Hepatocyte (in vitro differentiated cells): ENCODE measurements around the gene STXBP4. TPM values are rescaled to one million over a fixed set of nuclear protein-coding genes. Genes with fewer than 3 reads are reported as not detected.

Experiments
- DNase-seq: peaks from one replicate; pipeline ENCODE4 v3.0.0-alpha.2; 2016; ENCODE audit warnings: low spot score
- H2AFZ ChIP-seq: fragments of 200-600 bp; sonication (generic); 2 replicates; pipeline ENCODE4 v1.6.0; 2016; ENCODE audit warnings: antibody characterized with exemption, mild to moderate bottlenecking
- H3K27ac ChIP-seq: fragments of 200-600 bp; sonication (generic); 2 replicates; pipeline ENCODE4 v1.5.1; 2016; ENCODE audit warnings: mild to moderate bottlenecking
- H3K27me3 ChIP-seq: fragments of 200-600 bp; sonication (generic); 2 replicates; pipeline ENCODE4 v1.6.1; 2016
- H3K36me3 ChIP-seq: fragments of 200-600 bp; sonication (generic); replicated peaks from 2 replicates; pipeline ENCODE4 v1.5.1; 2016; ENCODE audit warnings: low read depth; ENCODE audit not compliant: insufficient read depth
- H3K4me1 ChIP-seq: fragments of 200-600 bp; sonication (generic); 2 replicates; pipeline ENCODE4 v1.5.1; 2016; ENCODE audit warnings: mild to moderate bottlenecking, moderate library complexity; ENCODE audit not compliant: insufficient read depth
- H3K4me2 ChIP-seq: fragments of 200-600 bp; sonication (generic); 2 replicates; pipeline ENCODE4 v1.6.0; 2016
- H3K4me3 ChIP-seq: fragments of 200-600 bp; sonication (generic); 2 replicates; pipeline ENCODE4 v1.5.1; 2016; ENCODE audit warnings: mild to moderate bottlenecking
- H3K79me2 ChIP-seq: fragments of 200-600 bp; sonication (generic); 2 replicates; pipeline ENCODE4 v1.6.0; 2017; ENCODE audit warnings: mild to moderate bottlenecking
- H3K9me2 ChIP-seq: fragments of 200-600 bp; sonication (generic); replicated peaks from 2 replicates; pipeline ENCODE4 v1.6.0; 2017; ENCODE audit warnings: mild to moderate bottlenecking; ENCODE audit not compliant: insufficient read depth
- H3K9me3 ChIP-seq: fragments of 200-600 bp; sonication (generic); 2 replicates; pipeline ENCODE4 v1.5.1; 2016; ENCODE audit warnings: low read depth, mild to moderate bottlenecking
- H4K20me1 ChIP-seq: fragments of 200-600 bp; sonication (generic); 2 replicates; pipeline ENCODE4 v1.6.0; 2016; ENCODE audit warnings: mild to moderate bottlenecking; ENCODE audit not compliant: insufficient read depth, poor library complexity, severe bottlenecking
- EZH2 ChIP-seq: fragments of 200-600 bp; sonication (generic); IDR thresholded peaks from 2 replicates; pipeline ENCODE4 v1.6.1; 2016; ENCODE audit warnings: antibody characterized with exemption, mild to moderate bottlenecking, borderline replicate concordance
- EZH2phosphoT487 ChIP-seq: fragments of 200-600 bp; sonication (generic); IDR thresholded peaks from one replicate; pipeline ENCODE4 v1.6.1; 2018; ENCODE audit warnings: antibody characterized with exemption, mild to moderate bottlenecking, low read depth, moderate library complexity; ENCODE audit not compliant: unreplicated experiment, severe bottlenecking
- WGBS: methylation state at CpG from one replicate; pipeline ENCODE4 v1.1.6; 2016; ENCODE audit warnings: low lambda C conversion rate; ENCODE audit errors: missing lambda C conversion rate; 5-methylcytosine and 5-hydroxymethylcytosine counted together
- polyA plus RNA-seq: library from polyadenylated mRNA; unstranded; fragments of >200 nt; fragmentation: Nextera tagmentation; extraction: Ambion mirVana; gene quantifications from 2 replicates; pipeline ENCODE4 v1.2.1, GENCODE V29; 2016
- total RNA-seq: library from RNA; depleted of rRNA; stranded (reverse); fragments of >200 nt; gene quantifications from 2 replicates; pipeline ENCODE4 v1.2.3, GENCODE V29; 2014
- TF ChIP-seq, protein P1 (sequence below): fragments of 200-600 bp; sonication (generic); IDR thresholded peaks from 2 replicates; pipeline ENCODE4 v1.5.1; 2016; ENCODE audit warnings: antibody characterized with exemption, mild to moderate bottlenecking; ENCODE audit not compliant: poor library complexity

Gene STXBP4, protein sequence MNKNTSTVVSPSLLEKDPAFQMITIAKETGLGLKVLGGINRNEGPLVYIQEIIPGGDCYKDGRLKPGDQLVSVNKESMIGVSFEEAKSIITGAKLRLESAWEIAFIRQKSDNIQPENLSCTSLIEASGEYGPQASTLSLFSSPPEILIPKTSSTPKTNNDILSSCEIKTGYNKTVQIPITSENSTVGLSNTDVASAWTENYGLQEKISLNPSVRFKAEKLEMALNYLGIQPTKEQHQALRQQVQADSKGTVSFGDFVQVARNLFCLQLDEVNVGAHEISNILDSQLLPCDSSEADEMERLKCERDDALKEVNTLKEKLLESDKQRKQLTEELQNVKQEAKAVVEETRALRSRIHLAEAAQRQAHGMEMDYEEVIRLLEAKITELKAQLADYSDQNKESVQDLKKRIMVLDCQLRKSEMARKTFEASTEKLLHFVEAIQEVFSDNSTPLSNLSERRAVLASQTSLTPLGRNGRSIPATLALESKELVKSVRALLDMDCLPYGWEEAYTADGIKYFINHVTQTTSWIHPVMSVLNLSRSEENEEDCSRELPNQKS
- total RNA-seq (42.7 and 50.1 TPM in 2 replicates), polyA plus RNA-seq (9.0 and 15.5 TPM in 2 replicates)

DNA sequence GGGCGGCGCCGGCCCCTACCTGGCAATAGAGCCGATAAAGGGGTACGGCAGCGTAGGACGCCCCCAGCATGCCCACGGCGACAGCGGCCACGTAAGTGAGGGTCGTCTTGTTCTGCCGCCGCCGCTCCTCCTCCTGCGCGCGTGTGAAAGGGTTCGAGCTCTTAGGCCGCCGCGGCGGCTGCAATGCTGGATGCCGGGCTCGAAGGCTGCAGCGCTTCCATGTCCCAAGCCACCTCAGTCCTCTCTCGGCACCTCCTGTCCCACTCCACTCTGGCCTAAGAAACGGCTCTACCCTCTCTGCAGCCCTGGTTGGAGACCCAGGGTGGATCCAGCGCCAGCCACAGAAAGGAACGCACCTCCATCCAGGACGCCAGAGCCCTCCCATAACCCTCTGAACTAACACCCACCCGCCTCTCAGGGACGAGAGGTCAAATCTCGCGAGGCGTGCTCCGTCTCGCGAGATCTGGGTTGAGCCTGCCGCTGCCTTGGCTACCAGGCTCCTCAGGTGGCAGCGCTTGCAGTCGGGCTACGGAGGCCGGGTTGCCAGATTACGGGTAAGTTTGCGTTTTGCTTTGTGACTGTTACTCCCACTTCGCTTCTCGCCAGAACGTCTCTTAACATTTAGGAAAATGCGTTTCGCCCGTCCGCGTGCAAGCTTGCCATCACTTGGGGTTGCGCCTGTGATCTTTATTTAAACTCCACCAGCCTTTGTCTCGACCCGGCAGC, at the start of gene STXBP4, which contains the start of gene COX11:
STXBP4 (plus strand) TSS at position 504 of the 726 bp plus-strand sequence. CDS start 17,455 bp downstream, outside the sequence.
COX11 (minus strand) TSS at position 393 of the 726 bp plus-strand sequence; CDS start at position 385, 8 bp downstream.
- peak within 1 kb of the TSS; percentile 78 for H3K27ac ChIP-seq
- peak; percentile 97 for DNase-seq
- no peaks in the 10 kb centered on the region for H3K9me3 ChIP-seq
- WGBS: 2% methylated on average over 57 of the region's 57 CpGs
- peak within 1 kb of the TSS; percentile 85 for H2AFZ ChIP-seq
- H3K36me3 ChIP-seq: no peaks in the 10 kb centered on the region
- no peaks in the 10 kb centered on the region for H3K9me2 ChIP-seq
- no peaks in the 10 kb centered on the region for H3K27me3 ChIP-seq
- H4K20me1 ChIP-seq: peaks cover 11% of the 10 kb centered on the region
- H3K79me2 ChIP-seq: peaks cover 76% of the 10 kb centered on the region
- no peak for TF ChIP-seq EZH2
- TF ChIP-seq, protein P1, sequence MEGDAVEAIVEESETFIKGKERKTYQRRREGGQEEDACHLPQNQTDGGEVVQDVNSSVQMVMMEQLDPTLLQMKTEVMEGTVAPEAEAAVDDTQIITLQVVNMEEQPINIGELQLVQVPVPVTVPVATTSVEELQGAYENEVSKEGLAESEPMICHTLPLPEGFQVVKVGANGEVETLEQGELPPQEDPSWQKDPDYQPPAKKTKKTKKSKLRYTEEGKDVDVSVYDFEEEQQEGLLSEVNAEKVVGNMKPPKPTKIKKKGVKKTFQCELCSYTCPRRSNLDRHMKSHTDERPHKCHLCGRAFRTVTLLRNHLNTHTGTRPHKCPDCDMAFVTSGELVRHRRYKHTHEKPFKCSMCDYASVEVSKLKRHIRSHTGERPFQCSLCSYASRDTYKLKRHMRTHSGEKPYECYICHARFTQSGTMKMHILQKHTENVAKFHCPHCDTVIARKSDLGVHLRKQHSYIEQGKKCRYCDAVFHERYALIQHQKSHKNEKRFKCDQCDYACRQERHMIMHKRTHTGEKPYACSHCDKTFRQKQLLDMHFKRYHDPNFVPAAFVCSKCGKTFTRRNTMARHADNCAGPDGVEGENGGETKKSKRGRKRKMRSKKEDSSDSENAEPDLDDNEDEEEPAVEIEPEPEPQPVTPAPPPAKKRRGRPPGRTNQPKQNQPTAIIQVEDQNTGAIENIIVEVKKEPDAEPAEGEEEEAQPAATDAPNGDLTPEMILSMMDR: peak; percentile 49
- H3K4me2 ChIP-seq: peak within 1 kb of the TSS; percentile 94
- peak within 1 kb of the TSS; percentile 65 for H3K4me3 ChIP-seq
- H3K4me1 ChIP-seq: peaks cover 33% of the 10 kb centered on the region

DNA sequence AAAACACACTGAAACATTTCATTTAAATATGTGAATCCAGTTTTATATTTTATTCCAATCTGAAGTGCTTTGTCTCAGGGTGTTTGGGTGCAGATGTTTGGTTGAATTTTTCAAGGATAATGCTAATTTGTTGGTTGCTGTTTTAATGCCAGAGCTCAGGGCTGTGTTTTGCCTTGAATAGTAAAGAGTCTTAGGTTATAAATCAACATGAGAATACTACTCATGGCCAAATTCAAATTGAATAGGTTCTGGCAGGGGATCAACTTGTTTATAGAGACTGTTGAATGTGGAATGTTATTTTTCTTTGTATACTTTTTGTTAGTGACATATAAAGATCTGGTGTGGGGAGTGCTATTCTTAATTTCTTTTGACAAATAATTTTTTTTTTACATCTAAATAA, 49.1 kb upstream of the STXBP4 start:
- H3K4me2 ChIP-seq: no peak overlapping the region
- H3K9me2 ChIP-seq: no peaks in the 10 kb centered on the region
- TF ChIP-seq EZH2phosphoT487 (no peak), EZH2 (no peak)
- TF ChIP-seq, protein P1: no peak
- H3K27me3 ChIP-seq: no peaks in the 10 kb centered on the region
- H3K79me2 ChIP-seq: no peaks in the 10 kb centered on the region
- no peaks in the 10 kb centered on the region for H3K4me1 ChIP-seq
- no peak for DNase-seq
- no peak overlapping the region for H2AFZ ChIP-seq
- H3K9me3 ChIP-seq: no peaks in the 10 kb centered on the region
- H3K4me3 ChIP-seq: no peak overlapping the region
- no peaks in the 10 kb centered on the region for H4K20me1 ChIP-seq
- peaks cover 11% of the 10 kb centered on the region for H3K36me3 ChIP-seq
- H3K27ac ChIP-seq: no peak overlapping the region

DNA sequence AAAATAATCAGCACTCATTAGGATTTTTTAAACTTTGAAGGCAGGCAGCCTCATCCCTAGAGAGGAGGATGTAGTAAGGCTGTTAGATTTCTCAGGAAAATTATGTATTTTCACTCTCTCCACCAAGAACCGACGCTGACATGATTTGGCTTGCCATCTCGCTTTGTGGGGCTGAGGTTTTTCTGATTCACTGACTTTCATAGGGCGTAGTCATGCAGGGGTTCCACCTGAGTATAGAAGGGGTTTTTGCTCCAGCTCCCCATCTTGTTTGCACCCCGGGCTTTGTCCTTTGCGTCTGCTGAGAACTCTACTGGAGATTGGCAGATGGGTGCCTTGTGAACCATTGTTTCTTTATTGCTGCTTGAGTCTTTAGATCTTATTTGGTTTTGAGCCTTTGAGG, 47.7 kb upstream of the STXBP4 start:
- no peaks in the 10 kb centered on the region for H3K4me1 ChIP-seq
- H3K4me2 ChIP-seq: no peak overlapping the region
- WGBS: 98% methylated on average over 6 of the region's 6 CpGs
- H3K27me3 ChIP-seq: no peaks in the 10 kb centered on the region
- no peak overlapping the region for H3K4me3 ChIP-seq
- no peak overlapping the region for H2AFZ ChIP-seq
- DNase-seq: no peak
- TF ChIP-seq EZH2phosphoT487 (no peak), EZH2 (no peak)
- TF ChIP-seq, protein P1: no peak
- H3K9me3 ChIP-seq: no peaks in the 10 kb centered on the region
- H3K79me2 ChIP-seq: no peaks in the 10 kb centered on the region
- H3K9me2 ChIP-seq: no peaks in the 10 kb centered on the region
- H3K27ac ChIP-seq: no peak overlapping the region
- no peaks in the 10 kb centered on the region for H4K20me1 ChIP-seq
- H3K36me3 ChIP-seq: peaks cover 3% of the 10 kb centered on the region
